Nephron (organoid): ENCODE results near the gene INAFM2.

Source experiments
- H3K27ac Mint-ChIP-seq, 3 experiments: 2 replicates each; pipeline ENCODE4 v1.8.0; 2020; ENCODE audit warnings: mixed read lengths in 3 of 3, mild to moderate bottlenecking in 2 of 3, moderate library complexity in 1 of 3
- H3K27me3 Mint-ChIP-seq: 2 replicates; pipeline ENCODE4 v1.8.0; 2021; ENCODE audit warnings: low read depth, mild to moderate bottlenecking, moderate library complexity, mixed read lengths
- H3K36me3 Mint-ChIP-seq: 2 replicates; pipeline ENCODE4 v1.8.0; 2020; ENCODE audit warnings: low read depth, mixed read lengths
- H3K4me1 Mint-ChIP-seq: 2 replicates; pipeline ENCODE4 v1.8.0; 2020; ENCODE audit warnings: mixed read lengths
- H3K4me3 Mint-ChIP-seq, 3 experiments: 2 replicates each; pipeline ENCODE4 v1.8.0; 2020; ENCODE audit warnings: mild to moderate bottlenecking in 3 of 3, mixed read lengths in 3 of 3, moderate library complexity in 2 of 3
- H3K9me3 Mint-ChIP-seq: 2 replicates; pipeline ENCODE4 v1.8.0; 2020; ENCODE audit warnings: mixed read lengths
- TF ChIP-seq, protein P1 (sequence below), 3 experiments: fragments of 200-600 bp; sonication (generic); IDR thresholded peaks; one replicate each; pipeline ENCODE4 v1.5.0; 2021; ENCODE audit warnings: antibody characterized with exemption in 3 of 3; ENCODE audit not compliant: unreplicated experiment in 3 of 3

Gene INAFM2

DNA sequence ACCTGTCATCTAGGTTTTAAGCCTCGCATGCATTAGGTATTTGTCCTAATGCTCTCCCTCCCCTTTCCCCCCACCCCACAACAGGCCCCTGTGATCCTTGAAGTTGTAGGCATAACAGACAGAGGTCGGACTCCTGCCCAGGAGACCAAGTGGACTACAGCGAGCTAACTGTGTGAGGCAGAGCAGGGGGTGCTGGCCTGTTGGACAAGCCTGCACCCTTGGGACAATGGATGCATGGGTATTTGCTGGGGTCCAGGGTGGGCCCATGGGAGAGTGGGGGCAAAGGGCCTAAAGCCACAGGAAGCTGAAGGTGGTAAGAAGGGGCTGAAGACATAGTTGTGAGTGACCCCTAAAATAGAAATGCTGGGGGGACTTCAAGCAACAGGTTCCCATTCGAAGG is 18.2 kb upstream of the INAFM2 start:
- Mint-ChIP-seq H3K4me1 (peaks cover 25% of the 10 kb centered on the region), H3K9me3 (no peaks in the 10 kb centered on the region), H3K4me3 (no peak overlapping the region), H3K27me3 (peaks cover 29% of the 10 kb centered on the region), H3K27ac (no peak overlapping the region), H3K36me3 (no peaks in the 10 kb centered on the region)
- TF ChIP-seq, protein P1, sequence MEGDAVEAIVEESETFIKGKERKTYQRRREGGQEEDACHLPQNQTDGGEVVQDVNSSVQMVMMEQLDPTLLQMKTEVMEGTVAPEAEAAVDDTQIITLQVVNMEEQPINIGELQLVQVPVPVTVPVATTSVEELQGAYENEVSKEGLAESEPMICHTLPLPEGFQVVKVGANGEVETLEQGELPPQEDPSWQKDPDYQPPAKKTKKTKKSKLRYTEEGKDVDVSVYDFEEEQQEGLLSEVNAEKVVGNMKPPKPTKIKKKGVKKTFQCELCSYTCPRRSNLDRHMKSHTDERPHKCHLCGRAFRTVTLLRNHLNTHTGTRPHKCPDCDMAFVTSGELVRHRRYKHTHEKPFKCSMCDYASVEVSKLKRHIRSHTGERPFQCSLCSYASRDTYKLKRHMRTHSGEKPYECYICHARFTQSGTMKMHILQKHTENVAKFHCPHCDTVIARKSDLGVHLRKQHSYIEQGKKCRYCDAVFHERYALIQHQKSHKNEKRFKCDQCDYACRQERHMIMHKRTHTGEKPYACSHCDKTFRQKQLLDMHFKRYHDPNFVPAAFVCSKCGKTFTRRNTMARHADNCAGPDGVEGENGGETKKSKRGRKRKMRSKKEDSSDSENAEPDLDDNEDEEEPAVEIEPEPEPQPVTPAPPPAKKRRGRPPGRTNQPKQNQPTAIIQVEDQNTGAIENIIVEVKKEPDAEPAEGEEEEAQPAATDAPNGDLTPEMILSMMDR (IDR thresholded peaks at IDR 0.05; ENCODE audit: unreplicated experiment in 3 of 3): no peak

DNA sequence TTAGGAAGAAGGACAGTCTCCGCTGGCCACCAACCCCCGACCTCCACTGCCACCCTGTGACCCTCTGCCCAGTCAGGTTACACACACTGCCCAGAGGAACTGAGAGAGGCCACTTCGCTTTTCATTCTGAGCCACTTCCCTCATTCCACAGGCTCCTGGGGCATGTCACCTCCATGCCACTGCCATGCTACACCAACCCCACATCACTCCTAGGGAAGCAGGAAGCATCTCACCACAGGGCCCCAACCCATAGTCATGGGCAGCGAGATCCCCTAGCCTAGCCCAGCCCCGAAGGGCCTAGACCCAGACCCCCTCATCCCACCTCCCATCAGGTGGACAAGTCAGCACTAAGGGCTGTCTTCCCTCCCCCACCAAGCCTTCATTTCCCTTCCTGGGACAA is 17.1 kb upstream of the INAFM2 start:
- Mint-ChIP-seq H3K27ac (no peak overlapping the region), H3K36me3 (no peaks in the 10 kb centered on the region), H3K4me3 (peak overlapping the region in 1 of 3 experiments; percentile 37), H3K9me3 (no peaks in the 10 kb centered on the region), H3K4me1 (peaks cover 25% of the 10 kb centered on the region), H3K27me3 (peaks cover 37% of the 10 kb centered on the region)
- TF ChIP-seq, protein P1 (IDR thresholded peaks at IDR 0.05; ENCODE audit: unreplicated experiment in 3 of 3): no peak

DNA sequence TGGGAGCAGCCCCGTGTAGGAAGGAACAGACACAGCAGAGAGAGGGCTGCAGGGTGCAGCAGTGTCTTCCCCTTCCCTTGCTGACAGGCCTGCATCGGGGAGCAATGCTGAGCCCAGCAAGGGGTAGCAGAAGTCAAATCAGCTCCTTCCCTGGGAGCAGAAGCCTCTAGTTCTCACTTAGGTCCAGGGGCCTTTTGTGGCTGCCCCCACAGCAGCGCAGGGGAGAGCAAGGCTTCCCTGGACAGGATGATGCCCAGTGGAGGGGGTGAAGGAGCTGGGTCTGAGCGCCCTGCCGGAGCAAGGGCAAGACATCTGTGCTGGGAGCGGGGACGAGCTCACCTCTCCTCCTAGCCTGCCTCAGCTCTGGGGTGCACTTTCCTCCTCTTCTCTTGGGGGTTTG is 16.6 kb upstream of the INAFM2 start:
- TF ChIP-seq, protein P1 (IDR thresholded peaks at IDR 0.05; ENCODE audit: unreplicated experiment in 3 of 3): no peak
- peaks cover 41% of the 10 kb centered on the region for H3K27me3 Mint-ChIP-seq
- H3K9me3 Mint-ChIP-seq: no peaks in the 10 kb centered on the region
- H3K4me1 Mint-ChIP-seq: peaks cover 25% of the 10 kb centered on the region
- no peaks in the 10 kb centered on the region for H3K36me3 Mint-ChIP-seq
- H3K4me3 Mint-ChIP-seq: peak overlapping the region in 1 of 3 experiments; percentile 37
- no peak overlapping the region for H3K27ac Mint-ChIP-seq

DNA sequence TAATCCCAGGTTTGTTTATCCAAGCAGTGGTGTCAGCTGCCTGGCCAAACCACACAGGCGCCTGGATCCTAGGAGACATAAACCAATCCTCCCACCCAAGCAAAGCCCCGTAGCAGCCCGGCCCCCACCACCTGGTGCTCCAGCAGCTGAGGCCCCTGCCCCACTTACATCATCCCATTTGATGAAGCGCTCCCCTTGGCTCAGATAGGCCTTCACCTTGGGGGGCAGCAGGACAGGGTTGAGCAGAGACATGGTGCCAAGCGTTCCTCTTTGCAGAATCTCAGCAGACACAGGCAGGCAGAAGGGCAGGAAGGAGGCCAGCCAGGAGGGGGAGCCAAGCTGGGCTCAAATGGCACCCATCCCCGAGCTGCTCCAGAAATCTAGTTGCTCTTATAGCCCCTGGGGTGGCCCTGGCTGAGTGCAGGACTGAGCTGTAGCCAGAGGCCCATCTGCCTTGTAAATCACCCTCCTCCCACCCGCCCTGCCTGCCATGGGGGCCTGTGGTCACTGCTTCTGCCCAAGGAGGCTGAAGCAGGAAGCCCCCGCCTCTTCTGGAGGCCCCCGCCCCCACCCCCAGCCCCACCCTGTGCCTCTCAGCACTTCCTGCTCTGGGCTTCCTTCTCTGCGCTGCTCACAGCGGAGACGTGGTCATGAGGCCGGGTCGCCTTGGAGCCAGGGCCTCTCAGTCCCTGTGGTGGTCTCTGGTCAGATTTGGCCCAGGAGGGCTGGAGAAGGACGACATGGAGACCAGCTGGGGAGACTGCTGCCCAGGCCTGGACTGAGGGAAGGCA is 15.9 kb upstream of the INAFM2 start, which contains the start of gene PLCB2:
Gene PLCB2 (minus strand): TSS at position 515 of the 791 bp plus-strand sequence. CDS start 263 bp downstream, at position 252.
- Mint-ChIP-seq H3K4me1 (peaks cover 25% of the 10 kb centered on the region), H3K36me3 (no peaks in the 10 kb centered on the region), H3K27ac (no peak within 1 kb of the TSS), H3K27me3 (peaks cover 48% of the 10 kb centered on the region), H3K9me3 (no peaks in the 10 kb centered on the region), H3K4me3 (peak within 1 kb of the TSS; percentile 35 to 60 (median 37))
- TF ChIP-seq, protein P1 (IDR thresholded peaks at IDR 0.05; ENCODE audit: unreplicated experiment in 3 of 3): peak in 1 of 3 experiments; percentile 17

DNA sequence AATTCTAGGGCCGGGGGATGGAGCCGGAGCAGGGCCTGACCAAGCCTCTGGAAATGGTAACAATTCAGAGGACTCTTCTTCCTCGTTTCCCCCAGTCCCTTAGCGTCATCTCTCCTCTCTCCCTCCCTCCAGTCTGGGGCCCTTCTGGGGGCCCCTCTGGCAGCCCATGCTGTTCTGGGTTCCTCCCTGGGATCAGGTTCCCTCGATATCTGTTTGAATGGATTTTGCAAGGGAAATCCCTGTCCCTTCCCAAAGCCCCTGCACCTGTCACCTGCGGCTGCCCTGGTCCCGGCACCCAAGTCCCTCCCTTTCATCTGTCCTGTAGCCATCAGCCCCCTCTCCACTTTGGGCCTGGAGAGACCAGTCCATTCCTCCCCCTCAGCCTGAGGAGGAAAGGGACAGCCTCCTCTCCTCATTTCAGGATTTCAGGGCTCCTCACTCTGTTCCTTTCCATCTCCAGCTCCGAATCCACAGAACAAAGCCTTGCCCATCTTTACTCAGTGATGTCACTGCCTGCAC is 14.1 kb upstream of the INAFM2 start:
- Mint-ChIP-seq H3K36me3 (no peaks in the 10 kb centered on the region), H3K9me3 (no peaks in the 10 kb centered on the region), H3K27ac (peak overlapping the region in 2 of 3 experiments; percentile 26 to 64), H3K27me3 (peaks cover 57% of the 10 kb centered on the region), H3K4me1 (peaks cover 25% of the 10 kb centered on the region), H3K4me3 (no peak overlapping the region)
- TF ChIP-seq, protein P1 (IDR thresholded peaks at IDR 0.05; ENCODE audit: unreplicated experiment in 3 of 3): no peak
